GM19395 (cell line): ENCODE measurements around the gene SYNDIG1.

ENCODE experiments used
- ATAC-seq: cut with Tn5 transposase; IDR thresholded peaks from one replicate; pipeline ENCODE4 v1.9.1; 2021; ENCODE audit warnings: mild to moderate bottlenecking, moderate library complexity; ENCODE audit not compliant: unreplicated experiment

The SYNDIG1 gene

DNA sequence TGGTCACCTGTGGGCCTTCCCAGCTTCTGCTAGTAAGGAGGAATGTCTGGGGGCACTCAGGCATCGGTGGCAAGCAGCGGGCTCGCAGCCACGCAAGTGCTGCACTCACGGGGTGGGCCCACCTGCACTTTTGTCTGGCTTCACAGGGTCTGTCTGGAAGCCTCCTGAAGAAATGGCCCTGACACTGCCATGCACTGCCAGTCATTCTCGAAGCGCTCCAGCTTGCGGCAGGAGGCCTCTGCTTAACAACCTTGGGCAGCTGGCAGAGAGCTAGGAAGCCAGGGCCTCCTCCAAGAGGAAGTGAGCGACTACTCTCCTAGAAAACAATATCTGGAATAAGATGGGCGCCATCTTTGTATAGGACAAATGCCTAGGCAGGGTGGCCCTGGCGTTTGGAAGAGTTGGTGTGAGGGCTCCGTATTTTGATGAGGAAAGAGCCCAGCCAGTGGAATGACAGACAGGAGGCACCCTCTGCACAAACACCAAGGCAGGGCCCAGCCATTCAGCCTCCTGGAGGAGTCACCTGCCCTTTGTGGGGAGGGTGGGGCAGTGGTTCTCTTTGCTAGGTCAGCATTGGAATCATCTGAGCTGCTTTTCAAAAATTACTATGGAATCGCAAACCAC, 113.9 kb downstream of the SYNDIG1 start:
- ATAC-seq: no peak

GRCh38 chr20:24584078-24584477, 114.6 kb downstream of the SYNDIG1 start:
- no peak for ATAC-seq

DNA sequence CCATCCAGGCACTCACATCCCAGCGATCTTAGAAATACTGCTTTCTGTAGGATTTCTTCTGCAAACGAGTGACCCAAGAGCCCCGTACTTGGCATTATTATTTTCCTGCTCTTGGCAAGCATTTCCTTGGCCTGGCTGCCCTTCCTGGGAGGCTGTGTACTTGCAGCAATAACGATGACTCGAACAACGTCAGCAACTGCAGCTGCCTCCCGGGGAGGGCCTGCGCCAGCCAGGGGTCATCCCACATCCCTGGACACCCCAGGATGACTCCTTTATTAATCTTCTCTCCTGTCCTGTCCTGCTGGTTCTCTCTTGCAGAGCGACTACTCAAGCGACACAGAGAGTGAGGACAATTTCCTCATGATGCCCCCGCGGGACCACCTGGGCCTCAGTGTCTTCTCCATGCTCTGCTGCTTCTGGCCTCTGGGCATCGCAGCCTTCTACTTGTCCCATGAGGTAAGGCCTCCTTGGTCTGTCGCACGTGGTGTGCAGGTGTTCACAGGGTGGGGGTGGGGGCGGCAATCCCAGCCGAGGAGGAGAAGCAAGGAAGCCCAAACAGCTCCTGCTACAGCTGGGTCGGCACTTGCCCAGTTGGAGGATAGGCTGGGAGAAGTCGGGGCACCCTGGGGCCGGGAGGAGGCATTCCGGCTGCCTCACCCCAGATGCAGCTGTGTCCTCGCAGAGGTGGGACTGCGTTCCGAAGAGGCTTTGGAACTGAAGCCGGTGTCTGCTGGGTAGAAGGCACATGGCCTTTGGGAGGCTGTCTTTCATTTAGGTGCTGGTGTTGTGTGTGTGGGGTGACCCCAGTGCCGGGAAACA, 115.3 kb downstream of the SYNDIG1 start:
- ATAC-seq: no peak

DNA sequence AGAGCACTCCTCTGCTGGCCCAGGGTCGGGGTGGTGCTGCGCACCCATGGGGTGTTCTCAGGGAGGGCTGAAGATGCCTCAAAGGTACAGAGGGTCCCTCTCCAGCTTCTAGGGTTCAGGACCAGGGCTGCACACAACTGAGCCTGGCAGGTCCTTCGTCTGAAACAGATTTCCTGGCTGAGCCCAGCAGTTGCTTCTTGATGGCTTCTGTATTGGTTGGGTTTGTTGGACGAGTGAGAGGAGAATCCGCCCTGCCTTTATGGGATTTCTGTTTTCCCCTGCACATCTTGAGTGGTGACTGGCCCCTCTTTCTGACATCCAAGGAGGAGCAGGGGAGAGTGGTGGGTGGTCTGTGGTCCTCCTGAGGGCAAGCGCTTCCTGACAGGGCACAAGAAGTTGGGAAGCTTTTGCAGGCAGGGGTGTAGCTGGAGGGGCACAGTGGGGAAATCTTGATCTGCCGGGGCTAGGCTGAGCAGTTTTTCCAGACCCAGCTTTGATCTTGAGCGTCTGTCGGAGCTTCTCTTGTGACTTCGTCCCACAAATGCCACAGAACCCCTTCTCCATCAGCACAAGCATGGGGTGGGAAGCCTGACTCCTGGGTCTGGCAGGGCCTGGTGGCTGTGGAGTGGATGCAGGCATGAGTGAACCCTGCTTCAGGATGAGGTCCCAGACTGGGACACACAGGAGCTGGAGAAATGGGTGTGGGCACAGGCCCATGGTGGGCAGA, 116.5 kb downstream of the SYNDIG1 start:
- ATAC-seq: no peak

DNA sequence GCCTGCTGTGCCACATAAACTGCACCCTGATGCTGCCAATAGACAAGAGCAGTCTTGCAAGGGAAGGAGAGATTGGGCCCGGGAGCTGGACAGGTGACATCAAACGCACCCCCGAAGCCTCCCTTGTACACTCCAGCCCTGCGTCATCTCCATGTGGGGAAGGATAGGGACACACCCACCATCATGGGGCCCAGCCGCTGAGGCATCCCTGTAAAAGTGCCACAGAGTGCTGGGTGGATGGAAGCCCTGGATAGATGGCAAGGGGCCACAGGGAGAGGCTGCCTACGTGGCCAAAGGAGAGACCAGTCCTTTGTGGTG, 117.1 kb downstream of the SYNDIG1 start:
- ATAC-seq: no peak

DNA sequence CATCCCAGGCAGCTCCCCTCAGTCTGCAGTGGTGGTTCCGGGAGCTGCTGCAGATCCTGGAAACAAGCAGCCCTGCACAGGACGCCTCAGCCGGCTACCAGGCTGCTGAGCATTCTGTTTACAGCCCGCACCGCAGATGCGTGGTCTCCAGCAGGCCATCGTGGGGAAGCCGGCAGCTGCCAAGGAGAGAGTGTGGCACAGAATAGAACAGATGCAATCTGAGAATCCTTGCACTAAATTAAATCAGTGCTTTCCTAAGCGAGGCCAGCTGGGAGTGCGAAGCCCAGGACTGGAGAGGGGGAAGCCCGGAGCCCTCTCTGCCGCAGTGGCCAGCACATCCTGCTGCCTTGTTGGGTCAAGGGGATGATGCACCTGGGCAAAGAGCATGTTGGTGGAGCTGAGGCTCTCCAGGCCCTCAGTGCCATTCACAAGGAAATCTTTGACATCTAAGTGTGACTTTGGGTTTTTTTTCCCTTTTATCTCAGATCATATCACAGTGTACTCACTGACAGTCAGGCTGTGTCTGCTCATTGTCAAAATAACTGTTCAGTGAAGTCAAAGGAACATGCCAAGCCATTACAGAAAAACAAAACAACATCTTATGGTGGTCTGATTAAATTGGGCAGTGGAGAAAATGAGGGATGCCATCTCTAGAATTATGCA, 118.1 kb downstream of the SYNDIG1 start:
- no peak for ATAC-seq

DNA sequence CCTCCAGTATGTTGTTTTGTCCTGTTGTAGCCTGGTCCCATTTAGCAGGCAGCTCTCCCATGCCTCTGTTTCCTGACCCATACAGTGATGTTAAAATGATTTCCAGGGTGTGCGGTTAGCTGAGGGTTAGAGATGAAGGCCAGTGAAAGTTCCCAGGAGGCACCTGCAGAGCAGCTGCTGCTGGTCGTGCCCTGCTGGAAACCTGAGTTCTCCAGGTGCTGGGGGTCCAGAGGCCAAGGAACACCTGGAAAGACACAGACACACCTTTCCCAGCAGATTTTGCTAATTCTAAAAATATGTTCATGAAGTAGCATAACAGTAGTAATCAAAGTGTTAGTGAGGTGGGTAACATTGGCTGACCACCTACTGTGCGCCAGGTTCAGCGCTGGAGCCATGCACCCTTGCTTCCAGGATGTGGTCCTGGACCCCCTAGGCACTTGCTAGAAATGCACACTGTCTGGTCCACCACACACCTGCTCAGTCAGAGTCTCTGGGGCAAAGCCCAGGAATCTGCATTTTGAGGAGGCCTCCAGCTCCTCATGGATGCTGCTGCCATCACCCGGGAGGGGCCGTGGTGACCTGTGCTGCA, 118.7 kb downstream of the SYNDIG1 start:
- ATAC-seq: no peak

- no peak for ATAC-seq
These were observed 119.4 kb downstream of the SYNDIG1 start for GRCh38 chr20:24588725-24589340.

DNA sequence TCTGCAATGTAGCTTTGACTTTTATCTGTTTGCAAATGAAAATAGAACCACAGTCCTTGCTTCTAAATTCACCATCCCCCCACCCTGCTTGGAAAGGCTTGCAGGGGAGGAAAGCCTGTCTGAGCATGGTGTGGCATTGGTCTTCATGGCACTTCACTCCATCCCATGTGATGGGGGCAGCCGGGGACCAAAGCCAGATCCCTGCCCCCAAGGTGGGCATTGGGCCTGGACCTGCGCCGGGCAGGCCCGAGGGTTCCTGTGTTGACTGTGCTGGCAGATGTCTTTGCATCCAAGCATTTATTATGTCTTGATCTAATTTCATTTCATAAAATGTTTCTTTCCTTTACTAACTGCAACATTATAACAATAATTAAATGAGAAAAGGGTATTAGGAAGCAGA, 120.0 kb downstream of the SYNDIG1 start:
- no peak for ATAC-seq

- ATAC-seq: no peak
These were observed 120.4 kb downstream of the SYNDIG1 start for GRCh38 chr20:24589815-24590177.

- no peak for ATAC-seq
These were observed 121.0 kb downstream of the SYNDIG1 start for GRCh38 chr20:24590178-24590982.

- ATAC-seq: no peak
These were observed 127.6 kb downstream of the SYNDIG1 start for GRCh38 chr20:24597051-24597450.

GRCh38 chr20:24598346-24598745, 128.9 kb downstream of the SYNDIG1 start:
- ATAC-seq: no peak

GRCh38 chr20:24598996-24599395, 129.6 kb downstream of the SYNDIG1 start:
- ATAC-seq: no peak

DNA sequence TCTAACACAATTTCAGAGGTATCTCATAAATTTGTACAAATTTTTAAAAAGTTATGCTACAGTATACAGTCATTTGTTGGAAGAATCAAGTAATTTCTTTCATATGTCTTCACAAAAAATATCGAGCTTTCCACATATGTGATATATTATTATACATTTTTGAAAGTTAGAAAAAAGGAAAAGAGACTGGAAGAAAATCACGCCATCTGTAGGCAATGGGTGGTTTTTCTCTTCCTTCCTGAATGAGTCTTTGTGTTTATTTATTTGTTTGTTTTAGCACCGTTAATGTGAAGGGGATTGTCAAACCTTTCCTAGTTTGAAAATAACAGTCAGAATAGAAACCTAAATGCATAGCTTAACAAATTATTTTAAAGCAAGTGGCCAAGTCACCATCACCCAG, 130.6 kb downstream of the SYNDIG1 start:
- no peak for ATAC-seq

- no peak for ATAC-seq
These were observed 134.0 kb downstream of the SYNDIG1 start for GRCh38 chr20:24603454-24603853.

DNA sequence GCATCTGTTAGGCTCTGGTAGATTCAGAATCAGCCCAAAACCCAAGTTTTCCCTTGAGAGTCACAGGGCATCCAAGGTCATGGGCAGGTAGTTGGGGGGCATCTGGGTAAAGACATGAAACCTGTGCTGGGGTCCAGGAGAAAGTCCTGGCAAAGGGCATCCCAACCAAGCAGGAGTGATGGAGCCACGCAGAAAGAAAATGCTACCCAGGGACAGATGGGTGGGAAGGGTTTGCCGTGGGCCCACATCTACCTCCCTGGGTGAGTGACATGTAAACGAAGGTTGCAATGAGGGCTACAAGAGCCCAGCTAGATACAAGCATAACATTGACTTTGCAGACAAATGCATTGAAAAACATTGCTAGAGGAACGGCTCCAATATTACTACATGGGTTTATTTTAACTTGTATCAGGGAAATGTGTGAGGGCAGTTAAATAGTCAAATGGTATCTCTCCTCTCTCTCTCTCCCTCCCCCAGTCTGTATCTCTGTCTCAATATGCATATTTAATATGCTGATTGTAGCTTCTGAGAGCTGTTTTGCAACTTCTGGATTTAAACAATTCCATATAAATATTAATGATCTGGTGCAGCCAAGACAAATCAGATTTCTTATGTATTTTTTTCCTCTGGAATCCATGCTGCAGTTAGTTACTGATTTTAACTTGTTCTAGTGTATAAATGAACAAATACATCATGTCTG, 135.7 kb downstream of the SYNDIG1 start:
- ATAC-seq: no peak

- ATAC-seq: no peak
These were observed 136.6 kb downstream of the SYNDIG1 start for GRCh38 chr20:24605937-24606455.

GRCh38 chr20:24607402-24607801, 138.0 kb downstream of the SYNDIG1 start:
- ATAC-seq: no peak
